Measurements from ENCODE around the gene FCAR.
"Not testable (repeated sequence)": the region's sequence is repeated elsewhere in the genome, so short reads cannot be mapped to it uniquely, and the experiment has no call there.

Gene FCAR

DNA sequence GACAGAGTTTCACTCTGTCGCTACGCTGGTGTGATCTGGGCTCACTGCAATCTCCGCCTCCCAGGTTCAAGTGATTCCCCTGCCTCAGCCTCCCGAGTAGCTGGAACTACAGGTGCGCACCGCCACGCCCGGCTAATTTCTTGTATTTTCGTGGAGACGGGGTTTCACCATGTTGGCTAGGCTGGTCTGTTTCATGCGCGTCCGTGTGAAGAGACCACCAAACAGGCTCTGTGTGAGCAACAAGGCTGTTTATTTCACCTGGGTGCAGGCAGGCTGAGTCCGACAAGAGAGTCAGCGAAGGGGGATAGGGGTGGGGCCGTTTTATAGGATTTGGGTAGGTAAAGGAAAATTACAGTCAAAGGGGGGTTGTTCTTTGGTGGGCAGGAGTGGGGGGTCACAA lies 20.1 kb downstream of the FCAR start:
- DNase-seq (ENCODE audit: low read depth in 2 of 2), result not testable (repeated sequence)

DNA sequence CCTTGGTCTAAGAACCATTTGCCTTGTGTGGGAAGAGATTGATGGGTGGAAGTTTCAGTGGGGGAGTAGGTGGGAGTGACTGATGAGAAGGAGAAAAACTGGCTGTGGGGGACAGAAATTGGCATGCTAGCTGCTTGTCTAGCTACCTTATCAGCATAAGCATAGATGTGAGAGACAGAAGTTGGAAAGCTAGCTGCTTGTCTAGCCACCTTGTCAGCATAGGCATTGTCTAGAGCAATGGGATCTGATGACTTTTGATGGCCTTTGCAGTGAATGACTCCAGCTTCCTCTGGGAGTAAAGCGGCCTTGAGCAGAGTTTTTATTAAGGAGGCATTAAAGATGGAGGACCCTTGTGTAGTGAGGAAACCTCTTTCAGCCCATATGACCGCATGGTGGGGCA lies 22.0 kb downstream of the FCAR start:
- DNase-seq (ENCODE audit: low read depth in 2 of 2), result no peak

DNA sequence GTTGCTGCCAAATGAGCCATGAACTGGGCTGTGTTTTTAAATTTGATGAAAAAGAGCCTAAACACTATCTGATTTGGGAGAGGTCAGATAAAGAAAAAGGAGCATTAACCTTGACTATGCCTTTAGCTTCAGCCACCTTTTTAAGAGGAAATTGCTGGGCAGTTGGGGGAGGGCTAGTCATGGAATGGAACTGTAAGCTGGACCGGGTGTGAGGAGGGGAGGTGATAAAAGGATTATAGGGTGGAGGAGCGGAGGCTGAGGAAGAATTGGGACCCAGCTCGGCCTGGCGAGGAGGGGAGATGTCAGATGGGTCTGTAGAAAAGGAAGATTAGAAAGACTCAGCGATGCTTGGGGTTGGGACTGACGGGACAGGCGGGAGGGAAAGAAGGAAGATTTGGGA lies 24.6 kb downstream of the FCAR start:
- not testable (repeated sequence) for DNase-seq (ENCODE audit: low read depth in 2 of 2)

DNA sequence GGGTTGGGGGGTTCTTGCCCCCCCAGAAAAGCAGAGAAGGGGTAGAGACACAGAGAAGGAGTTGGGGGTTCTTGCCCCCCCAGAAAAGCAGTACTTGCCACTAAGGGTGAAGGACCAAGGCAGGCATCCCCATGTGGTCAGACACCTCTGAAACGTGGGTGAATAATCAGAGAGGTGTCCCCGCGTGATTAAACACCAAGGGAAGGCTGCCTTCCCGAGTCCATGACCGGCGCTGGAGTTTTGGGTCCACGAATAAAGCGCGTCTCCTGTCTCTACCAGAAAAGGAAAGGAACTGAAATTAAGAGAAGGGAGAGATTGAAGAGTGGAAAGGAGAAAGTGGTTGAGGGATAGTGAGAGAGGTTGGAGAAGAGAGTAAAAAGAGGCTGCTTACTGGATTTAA lies 25.6 kb downstream of the FCAR start:
- not testable (repeated sequence) for DNase-seq (ENCODE audit: low read depth in 2 of 2)

DNA sequence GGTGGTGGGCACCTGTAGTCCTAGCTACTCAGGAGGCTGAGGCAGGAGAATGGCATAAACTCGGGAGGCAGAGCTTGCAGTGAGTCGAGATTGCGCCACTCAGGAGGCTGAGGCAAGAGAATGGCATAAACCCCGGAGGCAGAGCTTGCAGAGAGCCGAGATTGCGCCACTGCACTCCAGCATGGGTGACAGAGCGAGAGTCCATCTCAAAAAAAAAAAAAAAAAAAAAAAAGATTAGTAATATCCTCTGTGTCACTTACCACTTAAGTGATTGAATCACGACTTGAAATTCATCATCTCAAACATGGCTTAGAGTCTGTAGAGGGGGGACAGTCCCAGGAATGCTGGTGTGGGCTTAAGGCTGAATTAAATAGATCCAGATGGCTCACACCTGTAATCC lies 27.1 kb downstream of the FCAR start:
- not testable (repeated sequence) for DNase-seq (ENCODE audit: low read depth in 2 of 2)

DNA sequence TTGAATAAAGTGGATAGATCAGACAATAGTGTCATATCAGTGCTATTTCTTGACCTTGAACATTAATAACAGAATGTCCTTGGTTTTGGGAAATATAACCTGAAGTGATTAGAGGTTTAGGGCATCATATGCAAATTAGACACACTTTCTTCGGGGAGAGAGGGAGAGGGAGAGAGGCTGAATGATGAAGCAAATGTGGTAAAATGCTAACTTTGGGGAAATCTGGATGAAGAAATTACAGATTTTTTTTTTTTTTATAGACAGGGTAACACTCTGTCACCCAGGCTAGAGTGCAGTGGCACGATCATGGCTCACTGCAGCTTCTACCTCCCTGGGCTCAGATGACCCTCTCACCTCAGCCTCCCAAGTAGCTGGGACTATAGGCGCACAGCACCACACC lies 28.0 kb downstream of the FCAR start:
- no peak for DNase-seq (ENCODE audit: low read depth in 2 of 2)

DNA sequence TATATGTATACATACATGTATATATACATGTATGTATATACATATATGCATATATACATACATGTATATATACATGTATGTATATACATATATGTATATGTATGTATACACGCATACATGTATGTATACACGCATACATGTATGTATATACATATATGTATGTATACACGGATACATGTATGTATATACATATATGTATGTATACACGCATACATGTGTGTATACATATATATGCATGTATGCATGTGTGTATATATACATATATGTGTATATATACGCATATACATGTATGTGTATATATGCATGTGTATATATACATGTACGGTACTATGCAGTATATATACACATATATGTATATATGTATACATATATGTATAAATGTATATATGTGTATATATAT lies 29.3 kb downstream of the FCAR start:
- DNase-seq (ENCODE audit: low read depth in 2 of 2), result no peak

DNA sequence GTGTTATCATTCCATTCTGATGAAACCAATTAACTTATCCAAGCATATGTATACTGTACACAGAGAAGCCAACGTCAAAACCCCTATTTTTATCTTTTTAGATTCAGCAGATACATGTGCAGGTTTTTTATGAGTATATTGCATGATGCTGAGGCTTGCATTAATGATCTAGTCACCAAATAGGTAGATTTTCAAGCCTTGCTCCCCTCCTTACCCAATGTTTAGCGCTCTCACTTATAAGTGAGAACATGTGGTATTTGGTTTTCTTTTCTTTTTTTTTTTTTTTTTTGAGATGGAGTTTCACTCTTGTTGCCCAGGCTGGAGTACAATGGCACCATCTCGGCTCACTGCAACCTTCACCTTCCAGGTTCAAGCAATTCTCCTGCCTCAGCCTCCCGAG lies 30.2 kb downstream of the FCAR start:
- not testable (repeated sequence) for DNase-seq (ENCODE audit: low read depth in 2 of 2)

DNA sequence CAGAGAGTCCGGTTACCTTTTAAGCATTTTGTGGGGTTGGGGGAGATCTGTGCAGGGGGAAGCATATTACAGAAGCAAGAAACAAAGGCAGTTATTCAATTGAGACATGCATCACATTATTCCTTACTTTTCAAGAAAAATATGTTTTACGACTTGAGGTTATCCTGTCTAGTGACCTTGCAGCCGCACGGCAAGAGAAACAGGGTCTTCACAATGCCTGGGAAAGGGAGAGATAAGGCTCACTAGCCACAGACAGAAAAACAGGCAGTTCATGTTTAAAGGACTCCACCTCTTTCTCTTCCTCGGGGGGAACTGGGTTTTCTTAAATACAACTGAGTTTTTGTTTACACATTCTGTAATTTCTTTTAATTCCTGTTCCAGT lies 31.4 kb downstream of the FCAR start:
- no peak for DNase-seq (ENCODE audit: low read depth in 2 of 2)

DNA sequence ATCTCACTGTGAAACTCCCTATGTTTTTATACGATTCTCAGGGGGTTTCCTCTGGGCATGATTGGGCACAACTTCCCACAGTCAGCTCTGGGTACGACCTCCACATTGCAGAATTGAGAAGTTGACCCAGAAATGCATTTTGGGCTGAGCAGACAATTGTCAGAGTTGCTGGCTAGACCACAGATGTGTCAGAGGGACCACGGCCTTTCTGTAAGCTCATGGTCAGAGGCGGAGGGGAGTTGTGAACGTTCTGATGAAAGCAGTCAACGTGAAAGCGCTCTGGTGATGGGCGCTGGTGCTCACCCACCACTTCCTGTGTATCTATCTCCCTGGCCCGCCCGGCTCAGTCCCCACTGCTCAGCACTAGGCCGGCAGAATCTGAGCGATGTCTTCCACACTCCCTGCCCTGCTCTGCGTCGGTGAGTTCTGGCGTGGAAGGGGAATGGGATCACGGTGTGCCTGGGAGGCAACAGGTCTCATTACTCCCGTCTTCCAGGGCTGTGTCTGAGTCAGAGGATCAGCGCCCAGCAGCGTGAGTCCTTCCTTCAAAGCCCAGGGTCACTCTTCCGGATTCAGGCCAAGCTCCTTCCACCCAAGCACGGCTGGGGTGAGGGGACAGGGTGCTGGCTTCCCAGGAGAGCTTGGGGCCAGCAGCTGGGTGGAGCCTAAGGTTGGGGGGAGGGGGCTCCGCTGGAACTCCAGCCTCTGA lies 31.9 kb downstream of the FCAR start, which contains the start of gene NCR1:
NCR1 (plus strand) TSS at position 346 of the 709 bp plus-strand sequence; CDS start at position 386, 40 bp downstream.
- DNase-seq (ENCODE audit: low read depth in 2 of 2), result no peak

DNA sequence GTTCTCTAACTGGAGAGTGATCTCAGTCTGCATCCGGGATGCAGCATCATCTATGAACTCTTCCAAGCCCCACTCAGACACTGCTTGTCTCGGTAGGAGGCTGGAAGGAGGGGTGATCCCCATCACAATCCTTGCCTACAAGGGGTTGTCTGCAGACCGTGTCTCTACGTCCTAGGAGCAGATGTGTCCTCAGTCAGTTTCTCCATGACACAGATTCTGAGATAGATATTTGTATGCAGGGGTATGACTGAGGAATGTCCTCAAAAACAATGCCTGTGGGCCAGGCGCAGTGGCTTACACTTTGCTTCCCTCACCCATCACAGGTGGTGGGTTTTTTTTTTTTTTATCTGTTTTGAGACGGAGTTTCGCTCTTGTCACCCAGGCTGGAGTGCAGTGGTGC lies 32.8 kb downstream of the FCAR start:
- DNase-seq (ENCODE audit: low read depth in 2 of 2), result no peak

DNA sequence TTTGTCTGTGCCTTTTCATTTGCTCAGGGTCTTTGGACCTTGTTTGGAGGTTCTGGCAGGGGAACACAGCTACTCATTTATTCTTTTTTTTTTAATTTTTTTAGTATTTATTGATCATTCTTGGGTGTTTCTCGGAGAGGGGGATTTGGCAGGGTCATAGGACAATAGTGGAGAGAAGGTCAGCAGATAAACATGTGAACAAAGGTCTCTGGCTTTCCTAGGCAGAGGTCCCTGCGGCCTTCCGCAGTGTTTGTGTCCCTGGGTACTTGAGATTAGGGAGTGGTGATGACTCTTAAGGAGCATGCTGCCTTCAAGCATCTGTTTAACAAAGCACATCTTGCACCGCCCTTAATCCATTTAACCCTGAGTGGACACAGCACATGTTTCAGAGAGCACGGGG lies 33.9 kb downstream of the FCAR start:
- DNase-seq (ENCODE audit: low read depth in 2 of 2), result not testable (repeated sequence)

DNA sequence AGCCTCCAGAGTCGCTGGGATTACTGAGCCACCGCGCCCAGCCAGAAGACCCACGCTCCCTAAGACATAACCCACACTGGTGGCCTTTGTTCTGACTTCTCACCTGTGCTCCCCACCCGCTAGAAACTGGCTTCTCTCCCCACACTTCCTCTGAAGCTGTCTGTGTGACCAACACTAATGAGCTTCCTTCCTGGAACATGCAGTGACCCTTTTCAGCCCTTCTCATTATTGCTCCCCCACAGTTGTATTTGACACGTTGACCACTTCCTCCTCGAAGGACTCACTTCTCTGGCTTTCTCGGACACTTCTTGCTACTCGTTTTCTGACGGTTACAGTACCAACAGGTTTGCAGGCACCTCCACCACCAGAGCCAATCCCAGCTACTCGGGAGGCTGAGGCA lies 42.8 kb downstream of the FCAR start:
- no peak for DNase-seq (ENCODE audit: low read depth in 2 of 2)

DNA sequence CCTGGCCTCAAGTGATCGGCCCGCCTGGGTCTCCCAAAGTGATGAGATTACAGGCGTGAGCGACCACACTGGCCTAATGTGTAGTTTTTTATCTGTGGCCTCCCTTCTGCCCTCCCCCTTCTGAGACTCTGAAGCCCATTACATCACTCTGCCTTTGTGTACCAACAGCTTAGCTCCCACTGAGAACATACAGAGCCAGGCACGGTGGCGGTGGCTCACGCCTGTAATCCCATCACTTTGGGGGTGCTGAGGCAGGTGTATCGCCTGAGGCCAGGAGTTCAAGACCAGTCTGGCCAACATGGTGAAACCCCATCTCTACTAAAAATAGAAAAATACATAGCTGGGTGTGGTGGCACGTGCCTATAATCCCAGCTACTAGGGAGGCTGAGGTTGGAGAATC lies 44.5 kb downstream of the FCAR start:
- DNase-seq (ENCODE audit: low read depth in 2 of 2), result no peak

DNA sequence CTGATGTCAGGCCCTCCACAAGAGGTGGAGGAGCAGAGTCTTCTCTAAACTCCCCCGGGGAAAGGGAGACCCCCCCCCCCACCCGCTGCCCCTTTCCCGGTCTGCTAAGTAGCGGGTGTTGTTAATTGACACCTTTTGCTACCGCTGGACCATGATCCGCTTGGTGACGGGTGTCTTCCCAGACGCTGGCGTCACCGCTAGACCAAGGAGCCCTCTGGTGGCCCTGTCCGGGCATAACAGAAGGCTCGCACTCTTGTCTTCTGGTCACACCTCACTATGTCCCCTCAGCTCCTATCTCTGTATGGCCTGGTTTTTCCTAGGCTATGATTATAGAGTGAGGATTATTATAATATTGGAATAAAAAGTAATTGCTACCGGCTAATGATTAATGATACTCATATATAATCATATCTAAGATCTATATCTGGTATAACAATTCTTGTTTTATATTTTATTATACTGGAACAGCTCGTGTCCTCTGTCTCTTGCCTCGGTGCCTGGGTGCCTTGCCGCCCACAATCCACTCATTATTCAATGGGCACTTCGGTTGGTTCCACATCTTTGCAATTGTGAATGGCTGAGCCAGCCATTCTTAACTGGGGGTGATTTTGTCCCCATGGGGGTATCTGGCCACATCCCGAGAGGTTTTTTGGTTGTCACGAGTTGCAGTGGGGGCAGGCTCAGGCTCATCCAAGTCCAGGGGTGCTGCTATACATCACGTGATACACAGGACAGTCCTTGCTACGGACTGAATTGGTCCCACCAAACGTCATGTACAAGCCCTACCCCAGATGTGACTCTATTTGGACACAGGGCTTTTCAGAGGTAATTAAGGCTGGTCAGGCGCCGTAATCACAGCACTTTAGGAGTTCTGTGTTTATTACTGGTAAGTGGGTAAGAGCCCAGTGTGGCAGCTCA lies 45.9 kb downstream of the FCAR start:
- DNase-seq (ENCODE audit: low read depth in 2 of 2), result not testable (repeated sequence)

DNA sequence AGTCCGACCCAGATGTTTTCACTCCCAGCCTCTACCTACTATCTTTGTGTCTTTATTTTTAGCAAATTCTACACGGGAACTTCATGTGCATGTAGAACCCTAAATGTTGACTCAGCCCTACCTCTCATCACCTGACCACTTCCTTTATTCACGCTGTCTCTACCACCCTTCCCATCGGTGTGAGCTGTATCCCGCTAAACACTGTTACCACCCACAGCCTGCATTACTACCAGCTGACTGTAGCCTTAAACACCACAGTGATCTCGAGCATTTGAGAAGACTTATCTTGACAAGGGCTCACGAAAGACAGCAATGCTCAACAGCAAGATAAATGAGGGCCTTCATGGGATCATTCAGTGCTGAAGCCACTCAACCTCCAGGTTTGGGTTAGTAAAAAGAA lies 47.0 kb downstream of the FCAR start:
- no peak for DNase-seq (ENCODE audit: low read depth in 2 of 2)

DNA sequence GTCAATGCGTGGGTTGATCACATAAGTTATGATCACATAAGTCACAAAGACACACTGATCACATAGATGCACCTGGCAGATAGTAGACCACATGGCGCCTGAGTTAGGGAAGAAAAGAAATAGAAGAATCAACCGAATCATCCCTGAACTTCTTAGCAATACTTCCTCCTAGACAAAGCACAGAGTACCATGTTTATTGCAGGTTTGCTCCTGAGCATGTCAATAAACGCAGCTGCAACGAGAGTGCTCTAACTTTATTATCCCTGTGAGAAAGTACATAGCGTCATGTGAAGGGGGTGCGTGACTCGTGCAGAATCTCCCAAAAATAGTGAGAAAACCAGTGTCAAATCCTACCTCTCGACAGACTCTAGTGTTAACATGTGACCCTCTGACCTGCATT lies 49.2 kb downstream of the FCAR start:
- no peak for DNase-seq (ENCODE audit: low read depth in 2 of 2)

DNA sequence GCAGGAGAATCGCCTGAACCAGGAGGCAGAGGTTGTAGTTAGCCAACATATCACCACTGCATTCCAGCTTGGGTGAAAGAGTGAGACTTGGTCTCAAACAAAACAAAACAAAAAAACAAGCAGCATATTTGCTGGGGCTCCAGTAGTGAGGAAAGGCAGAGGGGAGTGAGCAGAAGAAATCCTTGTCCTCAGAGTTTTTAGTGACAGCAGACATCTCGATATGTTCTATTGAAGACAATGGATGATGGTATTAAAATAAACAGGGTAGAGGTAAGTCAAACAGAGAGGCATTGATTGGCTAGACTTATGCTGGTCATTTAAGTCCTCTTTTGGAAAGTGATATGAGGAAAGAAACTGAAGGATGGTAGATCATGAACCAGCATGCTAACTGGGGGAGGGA lies 54.3 kb downstream of the FCAR start:
- no peak for DNase-seq (ENCODE audit: low read depth in 2 of 2)

DNA sequence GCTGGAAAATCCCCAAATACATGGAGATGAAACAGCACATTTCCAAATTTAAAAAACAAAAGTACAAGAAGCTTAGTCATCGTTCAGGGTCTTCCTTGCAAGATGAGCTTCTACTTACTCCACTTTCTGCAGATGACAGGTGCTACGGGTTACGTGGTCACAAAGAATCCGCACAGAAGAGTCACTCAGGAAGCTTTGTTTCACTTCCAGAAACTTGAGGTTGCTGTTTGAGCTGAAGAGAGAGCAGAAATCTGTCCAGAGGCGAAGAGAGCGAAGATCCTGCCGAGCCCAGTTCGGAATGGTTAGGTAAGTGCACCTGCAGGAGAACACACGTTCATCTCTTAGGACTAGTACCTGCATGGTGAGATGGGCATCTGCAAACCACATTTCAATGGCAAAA lies 63.9 kb downstream of the FCAR start:
- DNase-seq (ENCODE audit: low read depth in 2 of 2), result no peak

DNA sequence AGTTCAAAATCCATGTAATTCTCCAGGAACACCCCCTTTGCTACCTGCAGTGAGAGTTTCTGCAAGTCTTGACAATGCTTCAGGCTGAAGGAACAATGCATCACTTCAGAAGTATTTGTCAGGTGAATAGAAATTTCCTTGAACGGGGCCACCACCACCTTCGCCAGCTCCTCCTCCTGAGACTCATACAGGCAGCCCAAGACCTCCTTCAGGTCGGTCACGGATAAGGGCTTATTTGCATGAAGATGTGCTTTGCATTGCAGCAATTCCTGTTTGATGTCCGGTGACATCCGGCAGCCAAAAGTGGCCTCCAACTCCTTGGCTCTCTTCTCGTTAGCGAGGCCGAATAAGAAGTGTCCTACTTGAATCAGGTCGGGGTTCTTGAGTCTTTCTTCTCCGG lies 64.9 kb downstream of the FCAR start:
- DNase-seq (ENCODE audit: low read depth in 2 of 2), result no peak

DNA sequence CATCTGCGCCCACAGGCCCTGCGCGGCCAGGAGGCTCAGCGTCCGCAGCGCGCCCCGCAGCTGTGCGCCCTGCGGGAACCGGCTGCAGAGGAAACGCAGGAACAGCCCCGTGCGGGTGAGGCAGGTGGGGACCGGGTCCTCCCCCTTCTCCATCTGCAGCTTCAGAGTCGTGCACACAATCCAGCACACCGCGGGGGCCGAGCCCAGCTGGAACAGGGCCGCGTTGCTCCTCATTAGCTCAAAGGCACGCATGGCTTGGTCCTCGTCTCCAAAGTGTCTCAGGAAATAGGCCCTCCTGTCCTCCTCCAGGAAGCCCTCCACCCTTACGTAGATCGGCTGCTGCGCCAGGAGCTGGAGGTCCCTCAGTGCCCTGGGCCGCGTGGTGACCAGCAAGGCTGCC lies 65.5 kb downstream of the FCAR start:
- not testable (repeated sequence) for DNase-seq (ENCODE audit: low read depth in 2 of 2)

All from stimulated activated CD4-positive, alpha-beta T cell treated with anti-CD3 and anti-CD28 coated beads, Interleukin-1b, Interleukin-23, amount 100 ng/mL, for 1 hour (primary cell).